Stomach (tissue), 4 donors: ENCODE data around the gene MUC6.

Experiments
- EP300 ChIP-seq: sonication (generic); formaldehyde crosslinking; IDR thresholded peaks from one replicate; pipeline ENCODE4 v1.6.1; 2017; ENCODE audit warnings: antibody characterized with exemption
- POLR2A ChIP-seq, 4 donors: fragments of 450-650 bp; IDR thresholded peaks; one replicate each; pipeline ENCODE4 v1.6.1; 2016; ENCODE audit warnings: antibody characterized with exemption in 4 of 4, control low read depth in 2 of 4, mild to moderate bottlenecking in 1 of 4, moderate library complexity in 1 of 4
- TF ChIP-seq, protein P1 (sequence below), 7 experiments: fragments of 450-650 bp in 4 of 7; fragments of 200-600 bp in 3 of 7; sonication (generic) in 3 of 7; IDR thresholded peaks; one replicate each; pipeline ENCODE4 v1.5.1; 2016 to 2019; ENCODE audit warnings: antibody characterized with exemption in 7 of 7, control low read depth in 2 of 7, mild to moderate bottlenecking in 1 of 7

DNA sequence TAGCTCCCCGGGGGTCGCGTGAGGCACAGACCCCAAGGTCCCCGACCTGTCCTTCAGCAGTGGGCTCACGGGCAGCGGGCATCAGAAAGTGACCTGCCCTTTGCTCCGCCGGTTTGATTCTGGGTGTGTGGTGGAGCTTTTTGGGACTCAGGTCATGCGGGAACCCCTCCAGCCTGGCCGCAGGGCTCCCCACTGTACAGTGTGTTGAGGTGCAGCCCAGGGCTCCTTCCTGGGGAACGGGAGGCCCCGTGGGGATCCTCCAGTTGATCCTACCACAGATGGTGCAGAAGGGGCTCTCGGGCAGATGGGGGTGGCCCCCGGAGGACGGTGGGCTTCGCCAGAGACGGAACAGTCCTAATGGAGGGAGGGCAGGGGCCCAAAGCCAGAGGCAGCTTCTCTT is 24.2 kb downstream of the MUC6 start:
- no peak for TF ChIP-seq EP300
- TF ChIP-seq, protein P1, sequence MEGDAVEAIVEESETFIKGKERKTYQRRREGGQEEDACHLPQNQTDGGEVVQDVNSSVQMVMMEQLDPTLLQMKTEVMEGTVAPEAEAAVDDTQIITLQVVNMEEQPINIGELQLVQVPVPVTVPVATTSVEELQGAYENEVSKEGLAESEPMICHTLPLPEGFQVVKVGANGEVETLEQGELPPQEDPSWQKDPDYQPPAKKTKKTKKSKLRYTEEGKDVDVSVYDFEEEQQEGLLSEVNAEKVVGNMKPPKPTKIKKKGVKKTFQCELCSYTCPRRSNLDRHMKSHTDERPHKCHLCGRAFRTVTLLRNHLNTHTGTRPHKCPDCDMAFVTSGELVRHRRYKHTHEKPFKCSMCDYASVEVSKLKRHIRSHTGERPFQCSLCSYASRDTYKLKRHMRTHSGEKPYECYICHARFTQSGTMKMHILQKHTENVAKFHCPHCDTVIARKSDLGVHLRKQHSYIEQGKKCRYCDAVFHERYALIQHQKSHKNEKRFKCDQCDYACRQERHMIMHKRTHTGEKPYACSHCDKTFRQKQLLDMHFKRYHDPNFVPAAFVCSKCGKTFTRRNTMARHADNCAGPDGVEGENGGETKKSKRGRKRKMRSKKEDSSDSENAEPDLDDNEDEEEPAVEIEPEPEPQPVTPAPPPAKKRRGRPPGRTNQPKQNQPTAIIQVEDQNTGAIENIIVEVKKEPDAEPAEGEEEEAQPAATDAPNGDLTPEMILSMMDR (IDR thresholded peaks at IDR 0.05) = no peak
- no peak for TF ChIP-seq POLR2A (IDR thresholded peaks at IDR 0.05)
